Stimulated activated naive CD8-positive, alpha-beta T cell treated with anti-CD3 and anti-CD28 coated beads, Interleukin-15, amount 100 ng/mL, for 72 hours (primary cell): ENCODE results near the gene DHX34.
"Not testable (repeated sequence)": the region's sequence is repeated elsewhere in the genome, so short reads cannot be mapped to it uniquely, and the experiment has no call there.

ENCODE experiments used
- ATAC-seq: fragments of 150-1000 bp; cut with Tn5 transposase; 2 replicates; pipeline ENCODE4 v1.10.0; 2021; ENCODE audit warnings: mild to moderate bottlenecking, moderate library complexity
- DNase-seq, 2 donors: peaks; one replicate each; pipeline ENCODE4 v3.0.0; 2021 to 2022
- H3K27ac Mint-ChIP-seq, 2 donors: one replicate each; pipeline ENCODE4 v1.8.0; 2022; ENCODE audit warnings: mild to moderate bottlenecking in 2 of 2, mixed read lengths in 2 of 2, moderate library complexity in 2 of 2
- H3K27me3 Mint-ChIP-seq: one replicate; pipeline ENCODE4 v1.8.0; 2022; ENCODE audit warnings: mixed read lengths
- H3K4me1 Mint-ChIP-seq: one replicate; pipeline ENCODE4 v1.8.0; 2022; ENCODE audit warnings: mild to moderate bottlenecking, mixed read lengths
- H3K4me3 Mint-ChIP-seq, 2 donors: one replicate each; pipeline ENCODE4 v1.8.0; 2022; ENCODE audit warnings: mild to moderate bottlenecking in 2 of 2, mixed read lengths in 2 of 2, moderate library complexity in 1 of 2
- H3K9me3 Mint-ChIP-seq, 2 donors: one replicate each; pipeline ENCODE4 v1.8.0; 2022; ENCODE audit warnings: mixed read lengths in 2 of 2

DHX34 gene

DNA sequence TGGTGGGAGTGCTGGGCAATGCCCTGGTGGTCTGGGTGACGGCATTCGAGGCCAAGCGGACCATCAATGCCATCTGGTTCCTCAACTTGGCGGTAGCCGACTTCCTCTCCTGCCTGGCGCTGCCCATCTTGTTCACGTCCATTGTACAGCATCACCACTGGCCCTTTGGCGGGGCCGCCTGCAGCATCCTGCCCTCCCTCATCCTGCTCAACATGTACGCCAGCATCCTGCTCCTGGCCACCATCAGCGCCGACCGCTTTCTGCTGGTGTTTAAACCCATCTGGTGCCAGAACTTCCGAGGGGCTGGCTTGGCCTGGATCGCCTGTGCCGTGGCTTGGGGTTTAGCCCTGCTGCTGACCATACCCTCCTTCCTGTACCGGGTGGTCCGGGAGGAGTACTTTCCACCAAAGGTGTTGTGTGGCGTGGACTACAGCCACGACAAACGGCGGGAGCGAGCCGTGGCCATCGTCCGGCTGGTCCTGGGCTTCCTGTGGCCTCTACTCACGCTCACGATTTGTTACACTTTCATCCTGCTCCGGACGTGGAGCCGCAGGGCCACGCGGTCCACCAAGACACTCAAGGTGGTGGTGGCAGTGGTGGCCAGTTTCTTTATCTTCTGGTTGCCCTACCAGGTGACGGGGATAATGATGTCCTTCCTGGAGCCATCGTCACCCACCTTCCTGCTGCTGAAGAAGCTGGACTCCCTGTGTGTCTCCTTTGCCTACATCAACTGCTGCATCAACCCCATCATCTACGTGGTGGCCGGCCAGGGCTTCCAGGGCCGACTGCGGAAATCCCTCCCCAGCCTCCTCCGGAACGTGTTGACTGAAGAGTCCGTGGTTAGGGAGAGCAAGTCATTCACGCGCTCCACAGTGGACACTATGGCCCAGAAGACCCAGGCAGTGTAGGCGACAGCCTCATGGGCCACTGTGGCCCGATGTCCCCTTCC lies 28.9 kb upstream of the DHX34 start:
- ATAC-seq (no peak), DNase-seq (no peak)
- Mint-ChIP-seq H3K4me3 (no peak overlapping the region), H3K9me3 (no peaks in the 10 kb centered on the region), H3K27ac (no peak overlapping the region), H3K27me3 (peaks cover 46% of the 10 kb centered on the region), H3K4me1 (no peaks in the 10 kb centered on the region)

DNA sequence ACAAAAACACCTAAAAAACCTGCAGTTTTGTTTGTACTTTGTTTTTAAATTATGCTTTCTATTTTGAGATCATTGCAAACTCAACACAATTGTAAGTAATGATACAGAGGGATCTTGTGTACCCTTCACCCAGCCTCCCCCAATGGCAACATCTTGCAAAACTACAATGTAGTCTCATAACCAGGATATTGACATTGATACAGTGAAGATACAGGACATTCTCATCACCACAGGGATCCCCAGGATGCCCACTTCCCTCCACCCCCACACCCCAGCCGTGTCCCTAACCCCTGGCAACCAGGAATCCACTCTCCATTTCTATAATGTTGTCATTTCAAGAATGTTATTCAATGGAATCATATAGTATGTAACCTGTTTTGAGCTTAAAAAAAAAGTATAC lies 27.5 kb upstream of the DHX34 start:
- no peak overlapping the region for H3K4me3 Mint-ChIP-seq
- no peak overlapping the region for H3K27ac Mint-ChIP-seq

DNA sequence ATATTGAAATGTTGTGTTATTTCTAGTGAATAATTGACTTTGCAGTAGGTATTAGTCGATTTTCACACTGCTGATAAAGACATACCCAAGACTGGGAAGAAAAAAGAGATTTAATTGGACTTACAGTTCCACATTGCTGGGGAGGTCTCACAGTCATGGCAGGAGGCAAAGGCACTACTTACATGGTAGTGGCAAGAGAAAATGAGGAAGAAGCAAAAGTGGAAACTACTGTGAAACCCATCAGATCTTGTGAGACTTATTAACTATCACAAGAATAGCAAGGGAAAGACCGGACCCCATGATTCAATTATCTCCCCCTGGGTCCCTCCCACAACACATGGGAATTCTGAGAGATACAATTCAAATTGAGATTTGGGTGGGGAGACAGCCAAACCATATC lies 27.1 kb upstream of the DHX34 start:
- Mint-ChIP-seq H3K4me3 (no peak overlapping the region), H3K27ac (no peak overlapping the region), H3K9me3 (no peaks in the 10 kb centered on the region), H3K27me3 (peaks cover 32% of the 10 kb centered on the region), H3K4me1 (no peaks in the 10 kb centered on the region)
- DNase-seq = no peak
- no peak for ATAC-seq

More for the DNA sequence above, 27.5 kb upstream of the DHX34 start:
- Mint-ChIP-seq H3K27me3 (peaks cover 33% of the 10 kb centered on the region), H3K9me3 (no peaks in the 10 kb centered on the region), H3K4me1 (no peaks in the 10 kb centered on the region)
- DNase-seq (no peak), ATAC-seq (no peak)

DNA sequence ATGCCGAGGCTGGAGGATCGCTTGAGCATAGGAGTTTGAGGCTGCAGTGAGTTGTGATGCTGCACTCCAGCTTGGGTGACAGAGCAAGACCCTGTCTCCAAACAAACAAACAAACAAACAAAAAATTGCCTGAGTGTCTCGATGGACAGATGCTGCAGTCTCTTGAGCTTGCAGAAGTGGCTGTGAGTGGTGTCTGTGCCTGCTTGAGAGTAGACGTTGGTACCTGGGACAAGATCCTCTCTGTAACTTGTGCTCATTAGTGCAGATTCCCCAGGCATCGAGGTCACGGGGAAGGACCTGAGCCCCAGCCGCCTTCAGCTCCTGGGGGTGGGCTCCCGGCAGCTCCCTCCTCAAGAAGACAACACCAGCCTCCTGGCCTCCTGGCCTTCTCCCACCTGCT lies 25.7 kb upstream of the DHX34 start:
- Mint-ChIP-seq H3K27me3 (peaks cover 32% of the 10 kb centered on the region), H3K4me1 (no peaks in the 10 kb centered on the region), H3K4me3 (no peak overlapping the region), H3K9me3 (no peaks in the 10 kb centered on the region), H3K27ac (no peak overlapping the region)
- ATAC-seq (no peak), DNase-seq (no peak)

DNA sequence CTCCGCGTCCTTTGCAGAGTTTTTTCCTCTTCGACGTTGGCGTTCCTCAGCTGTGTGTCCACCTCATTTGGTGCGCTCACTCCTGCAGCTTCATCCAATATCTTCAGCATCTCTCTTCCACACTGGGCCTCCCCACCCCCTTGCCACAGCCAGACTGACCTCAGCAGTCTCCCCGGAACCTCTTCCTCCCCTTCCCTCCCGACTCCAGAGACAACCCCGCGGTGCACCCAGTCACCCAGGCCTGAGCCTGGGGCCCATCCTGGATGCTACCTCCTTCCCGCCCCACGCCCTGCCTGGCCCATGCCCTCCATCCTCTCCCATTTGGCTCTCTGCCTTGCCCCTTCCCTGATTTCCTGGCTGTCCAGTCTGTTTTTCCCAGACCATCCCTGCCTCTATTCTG lies 25.2 kb upstream of the DHX34 start:
- no peak for ATAC-seq
- no peak overlapping the region for H3K4me3 Mint-ChIP-seq
- H3K4me1 Mint-ChIP-seq = no peaks in the 10 kb centered on the region
- H3K27ac Mint-ChIP-seq = peak overlapping the region in 1 of 2 donors; percentile 87
- peaks cover 32% of the 10 kb centered on the region for H3K27me3 Mint-ChIP-seq
- H3K9me3 Mint-ChIP-seq = no peaks in the 10 kb centered on the region
- DNase-seq = no peak

DNA sequence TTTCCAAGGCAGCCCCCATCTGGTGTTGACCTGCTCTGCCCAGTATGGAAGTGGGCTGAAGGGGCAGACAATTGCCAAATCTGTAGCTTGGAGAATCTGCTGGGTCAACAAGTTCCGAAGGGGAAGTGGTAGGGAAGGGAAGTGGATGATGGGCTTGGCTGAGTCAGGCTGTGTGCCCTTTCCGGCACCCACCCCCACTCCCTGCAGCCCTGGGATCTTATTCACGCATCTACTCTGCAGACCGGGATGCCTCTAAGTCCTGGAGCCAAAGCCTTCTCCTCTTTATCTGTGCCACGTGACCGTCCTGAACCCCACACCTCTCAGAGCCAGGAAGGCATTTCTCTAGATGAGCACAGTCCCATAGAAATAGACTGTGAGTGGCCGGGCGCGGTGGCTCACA lies 24.6 kb upstream of the DHX34 start:
- peaks cover 31% of the 10 kb centered on the region for H3K27me3 Mint-ChIP-seq
- H3K4me3 Mint-ChIP-seq = no peak overlapping the region
- ATAC-seq (no peak), DNase-seq (no peak)
- H3K4me1 Mint-ChIP-seq = no peaks in the 10 kb centered on the region
- no peak overlapping the region for H3K27ac Mint-ChIP-seq
- H3K9me3 Mint-ChIP-seq = no peaks in the 10 kb centered on the region

DNA sequence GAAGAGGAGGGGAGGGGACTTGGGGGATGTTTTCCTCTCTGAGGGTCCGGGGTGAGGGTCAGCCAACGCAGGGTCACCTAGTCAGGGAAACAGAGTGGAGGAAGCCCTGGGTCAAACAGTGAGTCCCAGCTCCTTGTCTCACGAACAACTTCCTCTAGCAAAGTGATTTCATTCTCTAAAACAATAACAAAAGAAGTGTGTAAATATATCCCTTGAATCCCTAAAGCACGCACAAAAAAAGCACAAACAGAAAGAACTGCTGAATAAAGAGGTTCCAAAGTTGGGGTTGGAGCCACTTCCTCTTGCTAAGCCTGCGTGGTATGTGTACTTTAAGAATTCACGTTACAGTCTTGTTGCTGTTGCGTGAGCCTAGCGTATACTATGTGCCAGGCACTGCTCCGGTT lies 18.6 kb upstream of the DHX34 start:
- Mint-ChIP-seq H3K4me1 (no peaks in the 10 kb centered on the region), H3K9me3 (no peaks in the 10 kb centered on the region), H3K27me3 (no peaks in the 10 kb centered on the region), H3K4me3 (no peak overlapping the region), H3K27ac (no peak overlapping the region)
- ATAC-seq = no peak
- DNase-seq = no peak

DNA sequence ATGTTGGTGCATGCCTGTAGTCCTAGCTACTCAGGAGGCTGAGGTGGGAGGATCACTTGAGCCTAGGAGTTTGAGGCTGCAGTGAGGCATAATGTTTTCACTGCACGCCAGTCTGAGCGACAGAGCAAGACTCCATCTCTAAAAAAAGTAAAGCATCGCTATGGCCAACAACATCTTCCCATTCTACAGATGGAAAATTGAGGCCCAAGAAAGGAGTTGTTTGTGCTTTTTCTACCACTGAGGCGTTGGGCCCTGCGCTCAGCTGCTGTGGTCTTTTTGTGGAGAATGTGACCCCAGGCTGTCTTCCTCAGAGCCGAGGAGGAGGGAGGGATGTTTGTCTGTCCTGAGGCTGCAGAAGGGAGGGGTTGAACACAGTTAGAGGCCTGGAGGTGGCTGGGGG lies 17.6 kb upstream of the DHX34 start:
- H3K4me1 Mint-ChIP-seq = peaks cover 4% of the 10 kb centered on the region
- H3K27me3 Mint-ChIP-seq = no peaks in the 10 kb centered on the region
- ATAC-seq (no peak), DNase-seq (no peak)
- H3K4me3 Mint-ChIP-seq = no peak overlapping the region
- no peaks in the 10 kb centered on the region for H3K9me3 Mint-ChIP-seq
- H3K27ac Mint-ChIP-seq = no peak overlapping the region

DNA sequence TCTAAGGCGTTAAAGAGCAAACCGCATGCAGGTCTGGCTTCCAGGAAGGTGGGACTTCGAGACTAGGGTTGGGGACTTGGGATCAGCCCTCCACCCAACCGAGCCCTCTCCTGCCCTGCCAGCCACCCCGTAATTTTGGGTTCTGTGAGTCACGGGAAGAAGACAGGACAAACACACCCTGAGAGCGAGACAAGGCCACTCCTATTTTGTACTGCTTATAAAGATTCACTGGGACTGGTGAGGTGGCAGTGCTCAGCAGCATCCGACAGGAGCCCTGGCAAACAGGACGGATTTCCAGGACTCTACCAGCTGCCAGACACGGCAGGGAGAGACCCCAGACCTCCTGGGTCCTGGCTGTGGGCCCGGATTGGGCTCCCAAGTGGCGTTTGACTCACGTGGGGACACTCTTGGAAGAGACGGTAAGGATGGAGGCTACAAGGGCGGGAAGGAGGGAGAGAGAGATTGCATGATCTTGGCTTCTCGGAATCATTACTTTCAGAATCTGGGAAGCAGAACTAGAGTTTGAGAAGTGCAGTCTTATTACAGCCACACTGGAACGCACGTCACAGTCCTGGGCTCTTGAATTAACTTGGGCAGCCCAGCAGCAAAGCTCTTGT lies 17.1 kb upstream of the DHX34 start, which contains the start of gene C5AR2:
C5AR2 (plus strand) TSS at position 245 of the 617 bp plus-strand sequence. CDS start 8,625 bp downstream, outside the sequence.
- Mint-ChIP-seq H3K4me3 (no peak within 1 kb of the TSS), H3K9me3 (no peaks in the 10 kb centered on the region), H3K27ac (no peak within 1 kb of the TSS), H3K4me1 (peaks cover 10% of the 10 kb centered on the region), H3K27me3 (no peaks in the 10 kb centered on the region)
- ATAC-seq (no peak), DNase-seq (no peak)

DNA sequence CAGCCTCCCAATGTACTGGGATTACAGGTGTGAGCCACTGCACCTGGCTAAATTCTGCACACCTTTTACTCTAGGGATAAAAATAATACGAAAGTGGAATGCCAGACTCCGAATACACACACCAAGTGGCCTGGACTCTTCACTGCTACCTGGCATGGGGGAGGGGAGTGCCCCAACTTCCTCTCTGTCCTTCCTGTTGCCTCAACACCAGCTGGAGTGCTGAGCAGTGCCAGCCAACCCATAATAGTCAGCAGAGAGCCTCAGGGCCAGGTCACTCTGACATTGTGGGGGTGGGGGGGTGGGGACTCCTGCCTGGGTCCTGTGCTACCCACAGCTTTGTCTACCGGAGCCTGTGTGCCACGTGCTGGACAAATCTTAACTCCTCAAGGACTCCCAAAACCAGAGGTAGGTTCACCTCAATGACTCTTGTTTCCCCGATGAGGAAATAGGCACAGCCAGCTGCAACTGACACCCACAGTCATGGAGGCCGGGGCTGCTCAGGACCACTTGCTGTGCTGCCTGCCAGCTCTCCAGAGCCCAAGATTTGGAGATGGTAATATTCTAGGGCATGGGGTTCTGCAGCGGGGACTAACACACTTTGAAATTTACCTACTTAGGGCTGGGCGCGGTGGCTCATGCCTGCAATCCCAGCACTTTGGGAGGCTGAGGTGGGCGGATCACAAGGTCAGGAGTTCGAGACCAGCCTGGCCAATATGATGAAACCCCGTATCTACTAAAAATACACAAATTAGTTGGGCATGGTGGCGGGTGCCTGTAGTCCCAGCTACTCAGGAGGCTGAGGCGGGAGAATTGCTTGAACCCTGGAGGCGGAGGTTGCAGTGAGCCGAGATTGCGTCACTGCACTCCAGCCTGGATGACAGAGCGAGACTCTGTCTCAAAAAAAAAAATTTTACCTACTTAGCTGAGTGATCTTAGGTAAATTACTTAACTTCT lies 12.1 kb upstream of the DHX34 start:
- not testable (repeated sequence) for H3K4me3 Mint-ChIP-seq, H3K9me3 Mint-ChIP-seq, H3K27ac Mint-ChIP-seq, H3K27me3 Mint-ChIP-seq
- H3K4me1 Mint-ChIP-seq = peaks cover 12% of the 10 kb centered on the region
- DNase-seq (peak in 1 of 2 donors; percentile 16), ATAC-seq (peak; percentile 58)

DNA sequence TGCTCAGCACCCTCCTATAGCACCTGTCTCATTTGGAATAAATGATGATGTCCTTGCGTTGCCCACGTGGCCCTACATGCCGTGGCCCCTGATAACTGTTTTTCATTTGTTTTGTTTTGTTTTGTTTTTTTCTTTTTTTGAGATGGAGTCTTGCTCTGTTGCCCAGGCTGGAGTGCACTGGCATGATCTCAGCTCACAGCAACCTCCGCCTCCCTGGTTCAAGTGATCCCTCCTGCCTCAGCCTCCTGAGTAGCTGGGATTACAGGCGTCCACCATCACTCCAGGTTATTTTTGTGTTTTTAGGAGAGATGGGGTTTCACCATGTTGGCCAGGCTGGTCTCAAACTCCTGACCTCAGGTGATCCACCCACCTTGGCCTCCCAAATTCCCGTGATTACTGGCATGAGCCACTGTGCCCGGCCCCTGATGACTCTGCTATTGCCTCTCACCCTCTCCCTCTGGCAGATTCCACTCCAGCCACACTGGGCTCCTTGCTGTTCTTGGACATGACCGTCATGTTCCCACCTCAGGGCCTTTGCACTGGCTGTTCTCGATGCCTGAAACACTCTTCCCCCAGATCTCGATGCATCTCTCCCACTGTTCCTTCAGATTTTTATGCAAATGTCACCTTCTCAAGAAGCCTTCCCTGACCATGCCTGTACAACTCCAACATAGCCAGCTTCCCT lies 9.8 kb upstream of the DHX34 start:
- no peak overlapping the region for H3K4me3 Mint-ChIP-seq
- DNase-seq = no peak
- H3K4me1 Mint-ChIP-seq = peaks cover 12% of the 10 kb centered on the region
- H3K27me3 Mint-ChIP-seq = no peaks in the 10 kb centered on the region
- ATAC-seq = no peak
- no peak overlapping the region for H3K27ac Mint-ChIP-seq
- no peaks in the 10 kb centered on the region for H3K9me3 Mint-ChIP-seq

DNA sequence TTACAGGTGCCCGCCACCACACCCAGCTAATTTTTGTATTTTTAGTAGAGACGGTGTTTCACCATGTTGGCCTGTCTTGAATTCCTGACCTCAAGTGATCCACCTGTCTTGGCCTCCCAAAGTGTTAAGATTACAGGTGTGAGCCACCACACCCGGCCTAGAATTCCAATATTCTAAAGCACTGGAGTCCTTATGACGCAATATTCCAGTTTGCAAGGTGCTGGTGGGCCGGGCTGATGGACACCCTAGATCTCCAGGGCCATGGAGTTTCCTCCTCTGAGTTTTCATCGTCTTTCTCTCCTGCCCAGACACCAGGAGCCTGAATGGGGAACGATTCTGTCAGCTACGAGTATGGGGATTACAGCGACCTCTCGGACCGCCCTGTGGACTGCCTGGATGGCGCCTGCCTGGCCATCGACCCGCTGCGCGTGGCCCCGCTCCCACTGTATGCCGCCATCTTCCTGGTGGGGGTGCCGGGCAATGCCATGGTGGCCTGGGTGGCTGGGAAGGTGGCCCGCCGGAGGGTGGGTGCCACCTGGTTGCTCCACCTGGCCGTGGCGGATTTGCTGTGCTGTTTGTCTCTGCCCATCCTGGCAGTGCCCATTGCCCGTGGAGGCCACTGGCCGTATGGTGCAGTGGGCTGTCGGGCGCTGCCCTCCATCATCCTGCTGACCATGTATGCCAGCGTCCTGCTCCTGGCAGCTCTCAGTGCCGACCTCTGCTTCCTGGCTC lies 8.5 kb upstream of the DHX34 start:
- H3K27ac Mint-ChIP-seq = peak overlapping the region in 1 of 2 donors; percentile 93
- ATAC-seq (no peak), DNase-seq (no peak)
- H3K27me3 Mint-ChIP-seq = no peaks in the 10 kb centered on the region
- H3K4me1 Mint-ChIP-seq = peaks cover 12% of the 10 kb centered on the region
- H3K4me3 Mint-ChIP-seq = no peak overlapping the region
- no peaks in the 10 kb centered on the region for H3K9me3 Mint-ChIP-seq

DNA sequence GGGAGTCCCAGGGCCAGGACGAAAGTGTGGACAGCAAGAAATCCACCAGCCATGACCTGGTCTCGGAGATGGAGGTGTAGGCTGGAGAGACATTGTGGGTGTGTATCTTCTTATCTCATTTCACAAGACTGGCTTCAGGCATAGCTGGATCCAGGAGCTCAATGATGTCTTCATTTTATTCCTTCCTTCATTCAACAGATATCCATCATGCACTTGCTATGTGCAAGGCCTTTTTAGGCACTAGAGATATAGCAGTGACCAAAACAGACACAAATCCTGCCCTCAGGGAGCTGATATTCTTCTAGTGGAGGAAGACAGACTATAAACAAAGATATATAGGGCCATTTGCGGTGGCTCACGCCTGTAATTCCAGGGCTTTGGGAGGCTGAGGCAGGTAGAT lies 7.4 kb upstream of the DHX34 start:
- ATAC-seq (no peak), DNase-seq (no peak)
- Mint-ChIP-seq H3K4me3 (no peak overlapping the region), H3K4me1 (peaks cover 5% of the 10 kb centered on the region), H3K9me3 (no peaks in the 10 kb centered on the region), H3K27ac (no peak overlapping the region), H3K27me3 (no peaks in the 10 kb centered on the region)

DNA sequence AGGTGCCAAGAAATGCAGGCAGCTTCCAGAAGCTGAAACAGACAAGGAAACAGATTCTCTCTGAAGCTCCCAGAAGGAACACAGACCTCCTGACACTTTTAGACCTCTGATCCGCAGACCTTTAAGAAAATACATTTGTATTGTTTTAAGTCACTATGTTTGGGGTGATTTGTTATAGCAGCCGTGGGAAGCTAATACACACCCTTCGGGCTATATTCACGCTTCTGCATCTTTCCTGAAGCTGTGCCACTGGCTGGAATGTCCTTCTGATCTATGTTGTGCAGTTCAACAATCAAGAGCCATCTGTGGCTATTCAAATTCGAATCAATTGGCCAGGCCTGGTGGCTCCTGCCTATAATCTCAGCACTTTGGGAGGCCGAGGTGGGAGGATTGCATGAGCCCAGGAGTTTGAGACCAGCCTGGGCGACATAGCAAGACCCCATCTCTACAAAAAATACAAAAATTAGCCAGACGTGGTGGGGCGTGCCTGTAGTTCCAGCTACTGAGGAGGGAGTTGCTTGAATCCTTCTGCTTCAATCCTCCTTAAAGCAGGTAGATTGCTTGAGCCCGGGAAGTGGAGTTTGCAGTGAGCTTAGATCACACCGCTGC lies 5.8 kb upstream of the DHX34 start:
- Mint-ChIP-seq H3K27me3 (no peaks in the 10 kb centered on the region), H3K4me1 (peaks cover 1% of the 10 kb centered on the region), H3K4me3 (no peak overlapping the region), H3K9me3 (no peaks in the 10 kb centered on the region), H3K27ac (no peak overlapping the region)
- ATAC-seq (no peak), DNase-seq (no peak)
